Bone marrow (tissue), 2 donors: ENCODE measurements around the gene SLC9A8.

Source experiments
- DNase-seq, 2 donors: peaks; one replicate each; lab custom pipeline; 2025; lab: John Stamatoyannopoulos, UW

Gene SLC9A8

GRCh38 chr20:49813305-49813974 lies 812 bp downstream of the SLC9A8 start:
- no peak for DNase-seq

- DNase-seq = no peak
Measured at GRCh38 chr20:49814057-49814694, 1.5 kb downstream of the SLC9A8 start.

GRCh38 chr20:49818816-49819215 lies 6.2 kb downstream of the SLC9A8 start:
- DNase-seq = no peak

GRCh38 chr20:49819702-49820101 lies 7.1 kb downstream of the SLC9A8 start:
- no peak for DNase-seq

- DNase-seq = no peak
Measured at GRCh38 chr20:49821381-49821780, 8.8 kb downstream of the SLC9A8 start.

- no peak for DNase-seq
Measured at GRCh38 chr20:49821870-49822331, 9.3 kb downstream of the SLC9A8 start.

GRCh38 chr20:49823152-49823847 lies 10.7 kb downstream of the SLC9A8 start:
- DNase-seq = no peak

- DNase-seq = no peak
Measured at GRCh38 chr20:49824206-49824605, 11.6 kb downstream of the SLC9A8 start.

GRCh38 chr20:49825521-49826033 lies 12.9 kb downstream of the SLC9A8 start:
- DNase-seq = no peak

GRCh38 chr20:49831022-49831769 lies 18.6 kb downstream of the SLC9A8 start:
- DNase-seq = no peak

- no peak for DNase-seq
Measured at GRCh38 chr20:49831770-49832631, 19.4 kb downstream of the SLC9A8 start.

GRCh38 chr20:49832632-49833327 lies 20.2 kb downstream of the SLC9A8 start:
- no peak for DNase-seq

GRCh38 chr20:49833483-49833882 lies 20.9 kb downstream of the SLC9A8 start:
- no peak for DNase-seq

GRCh38 chr20:49835031-49835430 lies 22.4 kb downstream of the SLC9A8 start:
- no peak for DNase-seq

- no peak for DNase-seq
Measured at GRCh38 chr20:49838546-49838945, 25.9 kb downstream of the SLC9A8 start.

GRCh38 chr20:49843139-49843538 lies 30.5 kb downstream of the SLC9A8 start:
- no peak for DNase-seq

- DNase-seq = no peak
Measured at GRCh38 chr20:49843770-49844380, 31.2 kb downstream of the SLC9A8 start.

- no peak for DNase-seq
Measured at GRCh38 chr20:49845060-49845459, 32.4 kb downstream of the SLC9A8 start.

- DNase-seq = peak in 1 of 2 donors; percentile 20
Measured at GRCh38 chr20:49846206-49846807, 33.7 kb downstream of the SLC9A8 start.
